Activated CD8-positive, alpha-beta T cell treated with anti-CD3 and anti-CD28 coated beads, Interleukin-2, amount 10 ng/mL, durations not matched to agents 7 days and 5 days (primary cell): ENCODE results near the gene UMOD. TPM values are rescaled to one million over a fixed set of nuclear protein-coding genes. Genes with fewer than 3 reads are reported as not detected.

ENCODE experiments used
- ATAC-seq: fragments of 150-1000 bp; cut with Tn5 transposase; one replicate; pipeline ENCODE4 v1.10.0; 2021; ENCODE audit warnings: moderate library complexity
- CTCF ChIA-PET: fragments of 350-600 bp; sonication (Branson Sonifier 250); formaldehyde crosslinking; loops from one replicate; lab custom pipeline; 2021; ENCODE audit warnings: antibody characterized with exemption; lab: Charles Lee
- POLR2A ChIA-PET: fragments of 350-600 bp; sonication (Branson Sonifier 250); formaldehyde crosslinking; loops from one replicate; lab custom pipeline; 2021; ENCODE audit warnings: antibody characterized with exemption; lab: Charles Lee
- DNase-seq: peaks from one replicate; pipeline ENCODE4 v3.0.0-alpha.2; 2020
- H3K27ac Mint-ChIP-seq: one replicate; pipeline ENCODE4 v1.8.0; 2021; ENCODE audit warnings: mild to moderate bottlenecking, mixed read lengths
- H3K27me3 Mint-ChIP-seq: one replicate; pipeline ENCODE4 v1.8.0; 2021; ENCODE audit warnings: low read depth, mixed read lengths
- H3K36me3 Mint-ChIP-seq: one replicate; pipeline ENCODE4 v1.8.0; 2021; ENCODE audit warnings: low read depth, mixed read lengths
- H3K4me1 Mint-ChIP-seq: one replicate; pipeline ENCODE4 v1.8.0; 2021; ENCODE audit warnings: low read depth, mixed read lengths
- H3K4me3 Mint-ChIP-seq: one replicate; pipeline ENCODE4 v1.8.0; 2021; ENCODE audit warnings: mild to moderate bottlenecking, mixed read lengths
- H3K9me3 Mint-ChIP-seq: one replicate; pipeline ENCODE4 v1.8.0; 2022; ENCODE audit warnings: mixed read lengths; ENCODE audit not compliant: insufficient read depth
- total RNA-seq, 2 experiments: library from RNA; stranded (reverse); gene quantifications; one replicate each; pipeline ENCODE4 v1.2.3, GENCODE V29; 2021

The UMOD gene
- total RNA-seq, 2 experiments from 2014 or later, result not detected

- Mint-ChIP-seq H3K27ac (no peak overlapping the region), H3K4me1 (no peaks in the 10 kb centered on the region), H3K27me3 (peaks cover 3% of the 10 kb centered on the region), H3K9me3 (no peaks in the 10 kb centered on the region), H3K4me3 (no peak overlapping the region), H3K36me3 (no peaks in the 10 kb centered on the region)
- ATAC-seq, result peak; percentile 51
- ChIA-PET CTCF (interaction anchor here (0.6 to 5.5 kb wide), 9 partner anchors 8 to 787 kb away, joined by 3 to 82 read pairs (median 13); no protein-coding TSS in a partner anchor), POLR2A (no interaction called here)
- peak; percentile 64 for DNase-seq
Measured at GRCh38 chr16:20385844-20386832, 33.6 kb upstream of the UMOD start.

- CTCF ChIA-PET, result interaction anchor here (1.4 to 5.5 kb wide), 6 partner anchors 10 to 484 kb away, joined by 7 to 82 read pairs (median 14); no protein-coding TSS in a partner anchor
- Mint-ChIP-seq H3K36me3 (no peaks in the 10 kb centered on the region), H3K4me3 (no peak overlapping the region), H3K9me3 (no peaks in the 10 kb centered on the region), H3K4me1 (no peaks in the 10 kb centered on the region), H3K27me3 (peaks cover 5% of the 10 kb centered on the region), H3K27ac (no peak overlapping the region)
- DNase-seq (peak; percentile 70), ATAC-seq (peak; percentile 82)
- POLR2A ChIA-PET, result no interaction called here
Measured at GRCh38 chr16:20383106-20384029, 30.9 kb upstream of the UMOD start.

- ChIA-PET POLR2A (no interaction called here), CTCF (interaction anchor here (4.3 to 5.5 kb wide), 2 partner anchors 83 to 475 kb away, joined by 27 to 82 read pairs; no protein-coding TSS in a partner anchor)
- no peaks in the 10 kb centered on the region for H3K36me3 Mint-ChIP-seq
- no peak overlapping the region for H3K4me3 Mint-ChIP-seq
- H3K4me1 Mint-ChIP-seq, result no peaks in the 10 kb centered on the region
- DNase-seq (no peak), ATAC-seq (no peak)
- H3K27ac Mint-ChIP-seq, result no peak overlapping the region
- H3K27me3 Mint-ChIP-seq, result peaks cover 5% of the 10 kb centered on the region
- H3K9me3 Mint-ChIP-seq, result no peaks in the 10 kb centered on the region
Measured at GRCh38 chr16:20382202-20382948, 29.9 kb upstream of the UMOD start.

DNA sequence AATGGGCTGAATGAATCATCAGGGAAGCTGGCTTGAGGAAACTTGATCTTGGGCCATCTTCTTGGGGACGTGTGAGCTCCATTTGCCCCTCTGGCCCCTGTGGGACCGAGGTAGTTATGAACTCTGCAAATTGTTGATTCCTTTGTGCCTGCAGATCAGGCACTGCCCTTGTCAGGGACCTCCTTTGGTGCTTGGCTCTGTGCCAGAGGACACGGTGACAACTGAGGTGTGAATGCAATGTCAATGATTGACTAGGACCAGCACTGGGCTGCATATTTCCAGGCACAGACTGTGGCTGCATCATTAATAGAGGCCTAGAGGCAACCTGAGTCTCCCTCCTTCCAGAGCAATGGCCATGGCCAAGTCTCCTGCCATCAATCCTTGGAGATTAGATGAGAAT, 28.3 kb upstream of the UMOD start:
- no peak overlapping the region for H3K27ac Mint-ChIP-seq
- no peaks in the 10 kb centered on the region for H3K4me1 Mint-ChIP-seq
- H3K36me3 Mint-ChIP-seq, result no peaks in the 10 kb centered on the region
- DNase-seq (no peak), ATAC-seq (no peak)
- H3K27me3 Mint-ChIP-seq, result peaks cover 2% of the 10 kb centered on the region
- ChIA-PET POLR2A (no interaction called here), CTCF (interaction anchor here (0.8 kb wide), 1 partner anchor 473 kb away, joined by 3 read pairs; no protein-coding TSS in a partner anchor)
- H3K9me3 Mint-ChIP-seq, result no peaks in the 10 kb centered on the region
- H3K4me3 Mint-ChIP-seq, result no peak overlapping the region

DNA sequence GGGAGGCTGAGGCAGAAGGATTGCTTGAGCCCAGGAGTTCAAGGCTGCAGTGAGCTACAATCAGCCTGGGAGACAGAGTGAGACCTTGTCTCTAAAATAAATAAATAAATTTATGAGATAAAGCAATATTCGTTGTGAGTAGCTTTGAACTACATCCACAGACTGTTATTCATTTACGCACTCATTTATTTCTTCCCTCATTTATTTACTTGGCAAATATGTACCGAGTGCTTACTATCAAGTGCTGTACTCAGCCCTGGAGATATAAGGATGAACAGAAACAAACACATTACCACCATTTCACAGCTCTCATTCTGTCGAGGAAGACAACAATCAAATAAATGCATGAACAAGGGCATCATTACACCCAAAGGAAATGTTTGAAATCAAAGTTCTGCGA, 24.7 kb upstream of the UMOD start:
- peaks cover 8% of the 10 kb centered on the region for H3K27me3 Mint-ChIP-seq
- no peak for ATAC-seq
- H3K9me3 Mint-ChIP-seq, result no peaks in the 10 kb centered on the region
- no peak for DNase-seq
- H3K4me1 Mint-ChIP-seq, result no peaks in the 10 kb centered on the region
- CTCF ChIA-PET, result interaction anchor here (1.5 to 2.8 kb wide), 2 partner anchors 8 to 470 kb away, joined by 5 to 14 read pairs; no protein-coding TSS in a partner anchor
- POLR2A ChIA-PET, result no interaction called here
- no peaks in the 10 kb centered on the region for H3K36me3 Mint-ChIP-seq
- no peak overlapping the region for H3K4me3 Mint-ChIP-seq
- no peak overlapping the region for H3K27ac Mint-ChIP-seq

DNA sequence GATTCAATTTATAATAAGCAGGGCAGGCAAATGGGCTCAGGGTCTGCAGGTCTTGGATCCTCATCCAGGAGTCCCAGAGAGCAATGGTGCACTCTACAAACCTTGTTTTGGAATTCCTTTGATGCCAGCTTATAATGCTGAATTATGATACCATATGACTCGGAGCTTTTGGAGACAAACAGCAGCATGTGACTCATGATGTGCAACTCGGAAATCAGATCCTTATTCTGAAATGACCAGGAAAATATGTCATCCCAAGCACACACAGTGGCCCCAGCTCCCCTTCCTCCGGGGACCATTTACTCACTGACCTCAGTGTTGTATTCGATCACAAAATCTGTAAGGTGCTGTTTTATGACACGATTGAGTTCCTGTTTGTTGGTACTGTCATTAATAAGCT, 20.2 kb upstream of the UMOD start:
- CTCF ChIA-PET, result interaction anchor here (3.0 kb wide), 1 partner anchor 12 kb away, joined by 13 read pairs; no protein-coding TSS in a partner anchor
- no peaks in the 10 kb centered on the region for H3K9me3 Mint-ChIP-seq

GRCh38 chr16:20369452-20370054, 17.0 kb upstream of the UMOD start:
- peaks cover 6% of the 10 kb centered on the region for H3K27me3 Mint-ChIP-seq
- H3K4me3 Mint-ChIP-seq, result no peak overlapping the region
- no peak overlapping the region for H3K27ac Mint-ChIP-seq
- H3K4me1 Mint-ChIP-seq, result no peaks in the 10 kb centered on the region
- ChIA-PET POLR2A (no interaction called here), CTCF (no interaction called here)
- no peak for DNase-seq
- ATAC-seq, result no peak
- no peaks in the 10 kb centered on the region for H3K36me3 Mint-ChIP-seq
- H3K9me3 Mint-ChIP-seq, result no peaks in the 10 kb centered on the region

More for the DNA sequence above, 20.2 kb upstream of the UMOD start:
- Mint-ChIP-seq H3K4me1 (no peaks in the 10 kb centered on the region), H3K4me3 (no peak overlapping the region), H3K27ac (no peak overlapping the region), H3K36me3 (no peaks in the 10 kb centered on the region), H3K27me3 (peaks cover 6% of the 10 kb centered on the region)
- ATAC-seq, result no peak
- POLR2A ChIA-PET, result no interaction called here
- no peak for DNase-seq

- H3K4me3 Mint-ChIP-seq, result no peak overlapping the region
- H3K27ac Mint-ChIP-seq, result no peak overlapping the region
- H3K9me3 Mint-ChIP-seq, result no peaks in the 10 kb centered on the region
- no peaks in the 10 kb centered on the region for H3K36me3 Mint-ChIP-seq
- POLR2A ChIA-PET, result no interaction called here
- no peaks in the 10 kb centered on the region for H3K4me1 Mint-ChIP-seq
- no peak for DNase-seq
- CTCF ChIA-PET, result no interaction called here
- H3K27me3 Mint-ChIP-seq, result no peaks in the 10 kb centered on the region
- no peak for ATAC-seq
Measured at GRCh38 chr16:20364051-20364450, 11.5 kb upstream of the UMOD start.

DNA sequence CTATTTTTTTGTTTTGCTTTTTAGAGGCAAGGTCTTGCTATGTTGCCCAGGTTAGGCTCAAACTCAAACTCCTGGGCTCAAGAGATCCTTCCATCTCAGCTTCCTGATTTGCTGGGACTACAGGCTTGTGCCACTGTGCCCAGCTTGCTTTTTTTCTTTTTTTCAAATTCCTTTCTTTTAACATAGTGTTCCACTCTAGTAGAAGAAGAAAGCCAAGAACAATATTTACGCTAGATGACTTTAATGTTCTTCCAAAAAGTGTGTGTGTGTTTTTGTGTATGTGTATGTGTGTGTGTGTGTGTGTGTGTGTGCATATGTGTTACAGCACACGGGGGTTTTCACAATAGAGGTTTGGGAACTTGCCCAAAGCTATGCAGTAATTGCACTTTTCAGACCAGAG, 10.7 kb upstream of the UMOD start:
- no peak overlapping the region for H3K27ac Mint-ChIP-seq
- ChIA-PET CTCF (no interaction called here), POLR2A (no interaction called here)
- no peaks in the 10 kb centered on the region for H3K27me3 Mint-ChIP-seq
- no peak for ATAC-seq
- no peaks in the 10 kb centered on the region for H3K36me3 Mint-ChIP-seq
- no peak for DNase-seq
- no peaks in the 10 kb centered on the region for H3K4me1 Mint-ChIP-seq
- H3K4me3 Mint-ChIP-seq, result no peak overlapping the region
- H3K9me3 Mint-ChIP-seq, result no peaks in the 10 kb centered on the region

GRCh38 chr16:20359997-20360396, 7.5 kb upstream of the UMOD start:
- CTCF ChIA-PET, result no interaction called here
- DNase-seq (no peak), ATAC-seq (no peak)
- Mint-ChIP-seq H3K27me3 (no peaks in the 10 kb centered on the region), H3K4me1 (no peaks in the 10 kb centered on the region), H3K9me3 (no peaks in the 10 kb centered on the region), H3K4me3 (no peak overlapping the region), H3K27ac (no peak overlapping the region), H3K36me3 (no peaks in the 10 kb centered on the region)
- POLR2A ChIA-PET, result no interaction called here
